GM12892 (cell line): ENCODE results near the gene MSANTD1.

ENCODE experiments used
- POLR2A ChIP-seq: IDR thresholded peaks from 2 replicates; pipeline ENCODE4 v1.6.1; 2011; ENCODE audit warnings: low read depth, low read length, control low read depth
- POLR2AphosphoS5 ChIP-seq: IDR thresholded peaks from 2 replicates; pipeline ENCODE4 v1.6.1; 2011; ENCODE audit warnings: low read depth, low read length, control low read depth
- TAF1 ChIP-seq: IDR thresholded peaks from 2 replicates; pipeline ENCODE4 v1.6.1; 2011; ENCODE audit warnings: low read depth, mild to moderate bottlenecking, control low read depth, low read length, borderline replicate concordance

DNA sequence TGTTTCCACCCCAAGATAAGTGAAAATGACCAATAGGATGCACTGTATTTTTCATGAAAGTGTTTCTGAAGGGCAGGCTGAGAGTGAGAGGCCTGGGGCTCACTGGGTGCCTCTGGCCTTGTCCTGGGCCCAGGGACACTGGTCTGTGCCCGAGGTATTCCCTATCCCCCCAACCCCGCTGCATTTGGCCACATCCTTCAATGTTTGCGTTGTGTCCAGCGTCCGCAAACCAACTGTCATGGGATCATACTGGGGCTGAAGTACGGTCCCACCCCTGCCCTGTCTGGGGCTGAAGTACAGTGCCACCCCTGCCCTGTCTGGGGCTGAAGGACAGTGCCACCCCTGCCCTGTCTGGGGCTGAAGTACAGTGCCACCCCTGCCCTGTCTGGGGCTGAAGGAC lies 22.0 kb upstream of the MSANTD1 start:
- TF ChIP-seq POLR2A (no peak), POLR2AphosphoS5 (no peak), TAF1 (no peak)
